Thymus (tissue), 11 donors: ENCODE measurements around the gene B4GALNT4. TPM values are rescaled to one million over a fixed set of nuclear protein-coding genes. Genes with fewer than 3 reads are reported as not detected.

ENCODE experiments used
- DNase-seq, 9 donors: peaks; one replicate each; pipeline ENCODE4 v3.0.0-alpha.2; 2013; ENCODE audit warnings: low spot score in 9 of 9, low read depth in 6 of 9, missing footprints in 1 of 9
- H3K27ac ChIP-seq, 2 donors: one replicate each; pipeline ENCODE4 v1.5.1; 2013; ENCODE audit warnings: control low read depth in 1 of 2, low read depth in 1 of 2, low read length in 1 of 2, mild to moderate bottlenecking in 1 of 2, moderate library complexity in 1 of 2
- H3K27me3 ChIP-seq, 2 donors: one replicate each; pipeline ENCODE4 v1.5.1; 2013; ENCODE audit warnings: low read length in 1 of 2; ENCODE audit not compliant: control insufficient read depth in 2 of 2, insufficient read depth in 1 of 2
- H3K36me3 ChIP-seq, 2 donors: one replicate each; pipeline ENCODE4 v1.5.1; 2013; ENCODE audit warnings: low read length in 1 of 2, mild to moderate bottlenecking in 1 of 2, moderate library complexity in 1 of 2; ENCODE audit not compliant: control insufficient read depth in 2 of 2, insufficient read depth in 2 of 2
- H3K4me1 ChIP-seq, 2 donors: one replicate each; pipeline ENCODE4 v1.5.1; 2013; ENCODE audit warnings: low read length in 2 of 2; ENCODE audit not compliant: control insufficient read depth in 2 of 2, insufficient read depth in 2 of 2
- H3K4me3 ChIP-seq, 2 donors: one replicate each; pipeline ENCODE4 v1.5.1; 2013; ENCODE audit warnings: low read length in 2 of 2, control low read depth in 1 of 2, mild to moderate bottlenecking in 1 of 2
- H3K9me3 ChIP-seq, 2 donors: one replicate each; pipeline ENCODE4 v1.5.1; 2013; ENCODE audit warnings: low read length in 1 of 2, mild to moderate bottlenecking in 1 of 2; ENCODE audit not compliant: control insufficient read depth in 2 of 2, insufficient read depth in 1 of 2
- WGBS: extraction: QIAGEN DNeasy Blood & Tissue Kit; methylation state at CpG from one replicate; pipeline ENCODE4 v1.1.7; 2013; 5-methylcytosine and 5-hydroxymethylcytosine counted together
- polyA plus RNA-seq: library from polyadenylated mRNA; stranded (reverse); fragments of 200-250 nt; gene quantifications from one replicate; pipeline ENCODE4 v1.2.3, GENCODE V29; 2013
- total RNA-seq: library from RNA; stranded (reverse); fragments of 120-200 nt; gene quantifications from one replicate; pipeline ENCODE4 v1.2.4, GENCODE V29; 2013
- donor health status: healthy.

B4GALNT4 gene
- total and polyA plus RNA-seq, 2 donors: 3.5 to 6.1 TPM

GRCh38 chr11:380095-380480 is 10.8 kb downstream of the B4GALNT4 start:
- Histone ChIP-seq H3K4me1 (peaks cover 0 to 11% of the 10 kb centered on the region in 2 donors), H3K27me3 (peaks cover 0 to 8% of the 10 kb centered on the region in 2 donors), H3K36me3 (no peaks in the 10 kb centered on the region), H3K4me3 (no peak overlapping the region), H3K27ac (no peak overlapping the region), H3K9me3 (peaks cover 0 to 23% of the 10 kb centered on the region in 2 donors)
- WGBS: 97% methylated on average over 35 of the region's 35 CpGs
- DNase-seq: no peak

GRCh38 chr11:380491-380890 is 11.2 kb downstream of the B4GALNT4 start:
- Histone ChIP-seq H3K36me3 (no peaks in the 10 kb centered on the region), H3K4me3 (no peak overlapping the region), H3K27me3 (peaks cover 0 to 8% of the 10 kb centered on the region in 2 donors), H3K27ac (no peak overlapping the region), H3K4me1 (peaks cover 0 to 11% of the 10 kb centered on the region in 2 donors), H3K9me3 (peaks cover 0 to 20% of the 10 kb centered on the region in 2 donors)
- 99% methylated on average over 23 of the region's 23 CpGs for WGBS
- no peak for DNase-seq

GRCh38 chr11:380996-381395 is 11.7 kb downstream of the B4GALNT4 start:
- no peaks in the 10 kb centered on the region for H3K36me3 ChIP-seq
- DNase-seq: no peak
- H3K27me3 ChIP-seq: peaks cover 0 to 8% of the 10 kb centered on the region in 2 donors
- no peak overlapping the region for H3K27ac ChIP-seq
- H3K4me1 ChIP-seq: peaks cover 0 to 11% of the 10 kb centered on the region in 2 donors
- WGBS: 97% methylated on average over 14 of the region's 14 CpGs
- H3K9me3 ChIP-seq: peaks cover under 1 to 20% of the 10 kb centered on the region in 2 donors
- H3K4me3 ChIP-seq: no peak overlapping the region

GRCh38 chr11:381501-382072 is 12.3 kb downstream of the B4GALNT4 start:
- WGBS: 75% methylated on average over 31 of the region's 35 CpGs
- Histone ChIP-seq H3K4me3 (no peak overlapping the region), H3K9me3 (peaks cover 2 to 26% of the 10 kb centered on the region in 2 donors), H3K27me3 (peaks cover 0 to 8% of the 10 kb centered on the region in 2 donors), H3K4me1 (peaks cover 0 to 11% of the 10 kb centered on the region in 2 donors), H3K36me3 (no peaks in the 10 kb centered on the region), H3K27ac (no peak overlapping the region)
- DNase-seq: no peak

GRCh38 chr11:382081-382629 is 12.9 kb downstream of the B4GALNT4 start:
- peaks cover 0 to 11% of the 10 kb centered on the region in 2 donors for H3K4me1 ChIP-seq
- peaks cover 2 to 31% of the 10 kb centered on the region in 2 donors for H3K9me3 ChIP-seq
- H3K27ac ChIP-seq: no peak overlapping the region
- 30% methylated on average over 11 of the region's 11 CpGs for WGBS
- DNase-seq: no peak
- no peak overlapping the region for H3K4me3 ChIP-seq
- no peaks in the 10 kb centered on the region for H3K36me3 ChIP-seq
- peaks cover 0 to 8% of the 10 kb centered on the region in 2 donors for H3K27me3 ChIP-seq

GRCh38 chr11:383431-383830 is 14.1 kb downstream of the B4GALNT4 start:
- no peak for DNase-seq
- no peaks in the 10 kb centered on the region for H3K36me3 ChIP-seq
- H3K27me3 ChIP-seq: peaks cover 0 to 10% of the 10 kb centered on the region in 2 donors
- WGBS: 97% methylated on average over 14 of the region's 14 CpGs
- H3K27ac ChIP-seq: no peak overlapping the region
- H3K4me3 ChIP-seq: no peak overlapping the region
- peaks cover 0 to 11% of the 10 kb centered on the region in 2 donors for H3K4me1 ChIP-seq
- H3K9me3 ChIP-seq: peaks cover 2 to 31% of the 10 kb centered on the region in 2 donors

GRCh38 chr11:384511-384910 is 15.2 kb downstream of the B4GALNT4 start:
- DNase-seq: no peak
- Histone ChIP-seq H3K4me3 (no peak overlapping the region), H3K4me1 (peaks cover 0 to 11% of the 10 kb centered on the region in 2 donors), H3K27ac (no peak overlapping the region), H3K9me3 (peaks cover 2 to 31% of the 10 kb centered on the region in 2 donors), H3K27me3 (peaks cover 0 to 10% of the 10 kb centered on the region in 2 donors), H3K36me3 (no peaks in the 10 kb centered on the region)
- 95% methylated on average over 16 of the region's 16 CpGs for WGBS

GRCh38 chr11:385594-386351 is 16.5 kb downstream of the B4GALNT4 start:
- Histone ChIP-seq H3K27ac (no peak overlapping the region), H3K27me3 (peaks cover 0 to 7% of the 10 kb centered on the region in 2 donors), H3K36me3 (no peaks in the 10 kb centered on the region), H3K4me3 (no peak overlapping the region), H3K4me1 (peaks cover 0 to 11% of the 10 kb centered on the region in 2 donors), H3K9me3 (peaks cover 2 to 20% of the 10 kb centered on the region in 2 donors)
- DNase-seq: no peak
- WGBS: 95% methylated on average over 18 of the region's 19 CpGs

GRCh38 chr11:386483-386882 is 17.2 kb downstream of the B4GALNT4 start:
- Histone ChIP-seq H3K4me3 (no peak overlapping the region), H3K4me1 (peaks cover 0 to 11% of the 10 kb centered on the region in 2 donors), H3K9me3 (peaks cover 2 to 17% of the 10 kb centered on the region in 2 donors), H3K27me3 (peaks cover 0 to 7% of the 10 kb centered on the region in 2 donors), H3K36me3 (no peaks in the 10 kb centered on the region), H3K27ac (no peak overlapping the region)
- WGBS: 95% methylated on average over 6 of the region's 6 CpGs
- no peak for DNase-seq
